ENCODE results near the gene MARCHF9. TPM values are rescaled to one million over a fixed set of nuclear protein-coding genes. Genes with fewer than 3 reads are reported as not detected.

MARCHF9 gene
- total RNA-seq, 1 donor: 0.72 TPM

GRCh38 chr12:57795354-57795753 lies 40.5 kb downstream of the MARCHF9 start:
- DNase-seq (ENCODE audit: insufficient read length, low spot score, missing footprints): no peak
- H3K27ac ChIP-seq (ENCODE audit: low read depth, low read length): peak overlapping the region; percentile 56
- H3K9me3 ChIP-seq (ENCODE audit: low read depth, low read length): no peaks in the 10 kb centered on the region
- no peaks in the 10 kb centered on the region for H3K27me3 ChIP-seq (ENCODE audit: insufficient read depth, low read length)
- peaks cover 65% of the 10 kb centered on the region for H3K36me3 ChIP-seq (ENCODE audit: insufficient read depth, low read length)
- no peak overlapping the region for H2AFZ ChIP-seq (ENCODE audit: low read length)
- H3K4me1 ChIP-seq (ENCODE audit: insufficient read depth, low read length): peaks cover 13% of the 10 kb centered on the region
- no peak for TF ChIP-seq CTCF (IDR thresholded peaks at IDR 0.05; ENCODE audit: extremely low read depth, low read depth, low read length)
- no peak overlapping the region for H3K4me2 ChIP-seq (ENCODE audit: insufficient read depth, low read length)
- H3K4me3 ChIP-seq (ENCODE audit: insufficient read depth, low read length): no peak overlapping the region
- no peaks in the 10 kb centered on the region for H4K20me1 ChIP-seq (ENCODE audit: insufficient read depth, low read length)
- peaks cover 12% of the 10 kb centered on the region for H3K79me2 ChIP-seq (ENCODE audit: insufficient read depth, low read length)

GRCh38 chr12:57796996-57797395 lies 42.1 kb downstream of the MARCHF9 start:
- Histone ChIP-seq H3K4me2 (ENCODE audit: insufficient read depth, low read length) (no peak overlapping the region), H3K4me1 (ENCODE audit: insufficient read depth, low read length) (peaks cover 13% of the 10 kb centered on the region), H3K4me3 (ENCODE audit: insufficient read depth, low read length) (no peak overlapping the region), H3K27me3 (ENCODE audit: insufficient read depth, low read length) (no peaks in the 10 kb centered on the region), H4K20me1 (ENCODE audit: insufficient read depth, low read length) (no peaks in the 10 kb centered on the region), H2AFZ (ENCODE audit: low read length) (no peak overlapping the region), H3K36me3 (ENCODE audit: insufficient read depth, low read length) (peaks cover 61% of the 10 kb centered on the region), H3K27ac (ENCODE audit: low read depth, low read length) (no peak overlapping the region), H3K9me3 (ENCODE audit: low read depth, low read length) (no peaks in the 10 kb centered on the region), H3K79me2 (ENCODE audit: insufficient read depth, low read length) (peaks cover 12% of the 10 kb centered on the region)
- no peak for DNase-seq (ENCODE audit: insufficient read length, low spot score, missing footprints)
- no peak for TF ChIP-seq CTCF (IDR thresholded peaks at IDR 0.05; ENCODE audit: extremely low read depth, low read depth, low read length)

- Histone ChIP-seq H3K27me3 (ENCODE audit: insufficient read depth, low read length) (no peaks in the 10 kb centered on the region), H3K36me3 (ENCODE audit: insufficient read depth, low read length) (peaks cover 60% of the 10 kb centered on the region)
Observed at GRCh38 chr12:57797933-57798332, 43.0 kb downstream of the MARCHF9 start.

GRCh38 chr12:57800965-57801364 lies 46.1 kb downstream of the MARCHF9 start:
- H3K4me3 ChIP-seq (ENCODE audit: insufficient read depth, low read length): no peak overlapping the region
- no peaks in the 10 kb centered on the region for H4K20me1 ChIP-seq (ENCODE audit: insufficient read depth, low read length)
- H3K9me3 ChIP-seq (ENCODE audit: low read depth, low read length): no peaks in the 10 kb centered on the region
- H3K27ac ChIP-seq (ENCODE audit: low read depth, low read length): no peak overlapping the region
- H3K4me1 ChIP-seq (ENCODE audit: insufficient read depth, low read length): no peaks in the 10 kb centered on the region
- no peaks in the 10 kb centered on the region for H3K27me3 ChIP-seq (ENCODE audit: insufficient read depth, low read length)
- peaks cover 50% of the 10 kb centered on the region for H3K36me3 ChIP-seq (ENCODE audit: insufficient read depth, low read length)
- H3K4me2 ChIP-seq (ENCODE audit: insufficient read depth, low read length): no peak overlapping the region
- H2AFZ ChIP-seq (ENCODE audit: low read length): no peak overlapping the region
- peaks cover 4% of the 10 kb centered on the region for H3K79me2 ChIP-seq (ENCODE audit: insufficient read depth, low read length)
- TF ChIP-seq CTCF (IDR thresholded peaks at IDR 0.05; ENCODE audit: extremely low read depth, low read depth, low read length): no peak
- DNase-seq (ENCODE audit: insufficient read length, low spot score, missing footprints): no peak

More at GRCh38 chr12:57797933-57798332, 43.0 kb downstream of the MARCHF9 start:
- H3K79me2 ChIP-seq (ENCODE audit: insufficient read depth, low read length): peaks cover 12% of the 10 kb centered on the region
- H3K4me3 ChIP-seq (ENCODE audit: insufficient read depth, low read length): no peak overlapping the region
- no peaks in the 10 kb centered on the region for H4K20me1 ChIP-seq (ENCODE audit: insufficient read depth, low read length)
- peaks cover 13% of the 10 kb centered on the region for H3K4me1 ChIP-seq (ENCODE audit: insufficient read depth, low read length)
- no peak overlapping the region for H2AFZ ChIP-seq (ENCODE audit: low read length)
- H3K9me3 ChIP-seq (ENCODE audit: low read depth, low read length): no peaks in the 10 kb centered on the region
- no peak overlapping the region for H3K4me2 ChIP-seq (ENCODE audit: insufficient read depth, low read length)
- no peak overlapping the region for H3K27ac ChIP-seq (ENCODE audit: low read depth, low read length)
- no peak for DNase-seq (ENCODE audit: insufficient read length, low spot score, missing footprints)
- TF ChIP-seq CTCF (IDR thresholded peaks at IDR 0.05; ENCODE audit: extremely low read depth, low read depth, low read length): no peak
